KBM-7 (cell line): ENCODE results near the gene ST6GAL1.
A peak's percentile ranks its signal among the peaks of the same experiment; 100 is the strongest.
"Not testable (repeated sequence)": the region's sequence is repeated elsewhere in the genome, so short reads cannot be mapped to it uniquely, and the experiment has no call there.

ENCODE experiments used
- DNase-seq: peaks from one replicate; pipeline ENCODE4 v3.0.0-alpha.2; 2015
- in situ Hi-C: fragments of 300-500 bp; cut with MboI; formaldehyde crosslinking; loops from 2 replicates; pipeline ENCODE4 v1.14.3; 2020; ENCODE audit warnings: low sequenced_read_pairs, low pct_unique_long_range_greater_than_20kb, mixed read lengths

The ST6GAL1 gene

GRCh38 chr3:186935133-186935532, 4.8 kb downstream of the ST6GAL1 start:
- in situ Hi-C loops: no loop called here
- DNase-seq: no peak

- DNase-seq: no peak
- in situ Hi-C loops: no loop called here
Measured at GRCh38 chr3:186937017-186937875, 6.9 kb downstream of the ST6GAL1 start.

GRCh38 chr3:186938716-186939115, 8.4 kb downstream of the ST6GAL1 start:
- DNase-seq: no peak
- in situ Hi-C loops: no loop called here

GRCh38 chr3:186939536-186939935, 9.2 kb downstream of the ST6GAL1 start:
- DNase-seq: no peak
- in situ Hi-C loops: no loop called here

- in situ Hi-C loops: no loop called here
- no peak for DNase-seq
Measured at GRCh38 chr3:186940967-186941366, 10.6 kb downstream of the ST6GAL1 start.

GRCh38 chr3:186942168-186942567, 11.8 kb downstream of the ST6GAL1 start:
- in situ Hi-C loops: no loop called here
- no peak for DNase-seq

- DNase-seq: no peak
- in situ Hi-C loops: no loop called here
Measured at GRCh38 chr3:186945255-186945823, 15.0 kb downstream of the ST6GAL1 start.

GRCh38 chr3:186946756-186947375, 16.5 kb downstream of the ST6GAL1 start:
- in situ Hi-C loops: no loop called here
- no peak for DNase-seq

GRCh38 chr3:186949281-186949982, 19.1 kb downstream of the ST6GAL1 start:
- DNase-seq: no peak
- in situ Hi-C loops: no loop called here

GRCh38 chr3:186950402-186951093, 20.2 kb downstream of the ST6GAL1 start:
- DNase-seq: no peak
- in situ Hi-C loops: no loop called here

GRCh38 chr3:186951640-186952552, 21.6 kb downstream of the ST6GAL1 start:
- in situ Hi-C loops: no loop called here
- no peak for DNase-seq

- DNase-seq: peak; percentile 88
- in situ Hi-C loops: no loop called here
Measured at GRCh38 chr3:186953011-186953487, 22.7 kb downstream of the ST6GAL1 start.

GRCh38 chr3:186953992-186954699, 23.8 kb downstream of the ST6GAL1 start:
- DNase-seq, in situ Hi-C loops: not testable (repeated sequence)

- DNase-seq: no peak
- in situ Hi-C loops: no loop called here
Measured at GRCh38 chr3:186955898-186956696, 25.8 kb downstream of the ST6GAL1 start.

- in situ Hi-C loops: no loop called here
Measured at GRCh38 chr3:186959029-186959624, 28.8 kb downstream of the ST6GAL1 start.

GRCh38 chr3:186960347-186960746, 30.0 kb downstream of the ST6GAL1 start:
- no peak for DNase-seq
- in situ Hi-C loops: no loop called here

More at GRCh38 chr3:186959029-186959624, 28.8 kb downstream of the ST6GAL1 start:
- no peak for DNase-seq
